ENCODE data around the gene HLA-DPA1. TPM values are rescaled to one million over a fixed set of nuclear protein-coding genes. Genes with fewer than 3 reads are reported as not detected.

Gene HLA-DPA1
- total and polyA plus RNA-seq, 10 of the 15 experiments (the other 5 are each of a cell fraction or from before 2014, with no cell fraction given) = 508 to 1,640 (median 829) TPM

GRCh38 chr6:33057222-33058150 lies 16.0 kb downstream of the HLA-DPA1 start (continued):
- TF ChIP-seq CHD1 (IDR thresholded peaks at IDR 0.05; ENCODE audit: low read depth, low read length) = no peak
- no peak for TF ChIP-seq IRF3 (IDR thresholded peaks at IDR 0.05)
- TF ChIP-seq POU2F2 (IDR thresholded peaks at IDR 0.05; ENCODE audit: borderline replicate concordance, low read depth, low read length) = no peak
- TF ChIP-seq JUNB (IDR thresholded peaks at IDR 0.05) = no peak
- TF ChIP-seq JUND (IDR thresholded peaks at IDR 0.05; ENCODE audit: low read depth, low read length) = no peak
- no peak for TF ChIP-seq KAT2A (conservative IDR thresholded peaks at IDR 0.05; ENCODE audit: control insufficient read depth, low read depth, low read length)
- TF ChIP-seq TARDBP (IDR thresholded peaks at IDR 0.05; ENCODE audit: borderline replicate concordance) = no peak
- TF ChIP-seq NRF1 (conservative IDR thresholded peaks at IDR 0.05; ENCODE audit: low read depth, low read length) = no peak
- TF ChIP-seq WRNIP1 (IDR thresholded peaks at IDR 0.05; ENCODE audit: borderline replicate concordance, low read depth, low read length) = no peak
- TF ChIP-seq PRDM15 (CRISPR knock-in tag; IDR thresholded peaks at IDR 0.05) = no peak
- TF ChIP-seq MTA2 (IDR thresholded peaks at IDR 0.05; ENCODE audit: low read depth) = no peak
- TF ChIP-seq BMI1 (IDR thresholded peaks at IDR 0.05; ENCODE audit: borderline replicate concordance) = no peak
- no peak for TF ChIP-seq SMARCA5 (IDR thresholded peaks at IDR 0.05)
- TF ChIP-seq YY1 (IDR thresholded peaks at IDR 0.05; ENCODE audit: low read depth, low read length) = 0 out of 2 replicates have a peak, but pooled peaks have one; percentile 1
- 0 out of 2 replicates have a peak, but pooled peaks have one; percentile 39 for TF ChIP-seq POLR2AphosphoS5 (IDR thresholded peaks at IDR 0.05; ENCODE audit: low read length)
- TF ChIP-seq MAX (IDR thresholded peaks at IDR 0.05; ENCODE audit: low read depth, low read length) = no peak
- TF ChIP-seq ATF2 (IDR thresholded peaks at IDR 0.05; ENCODE audit: low read length) = 0 out of 2 replicates have a peak, but pooled peaks have one; percentile 27
- TF ChIP-seq STAT1 (conservative IDR thresholded peaks at IDR 0.05) = no peak
- no peak for TF ChIP-seq E4F1 (IDR thresholded peaks at IDR 0.05; ENCODE audit: borderline replicate concordance, partially characterized antibody)
- TF ChIP-seq NFYB (IDR thresholded peaks at IDR 0.05; ENCODE audit: insufficient read depth, low read depth, low read length) = peak; percentile 89
- no peak for TF ChIP-seq SMC3 (IDR thresholded peaks at IDR 0.05; ENCODE audit: borderline replicate concordance, low read length)
- no peak for TF ChIP-seq ZNF217 (IDR thresholded peaks at IDR 0.05)

Measured in GM12878 (cell line).